ENCODE data around the gene RESP18. TPM values are rescaled to one million over a fixed set of nuclear protein-coding genes. Genes with fewer than 3 reads are reported as not detected.

RESP18 gene
- total RNA-seq, 5 donors from 2014 or later (not counting 1 experiment from before 2014, with no cell fraction given) = not detected

GRCh38 chr2:219352448-219353023 is 20.0 kb upstream of the RESP18 start:
- DNase-seq = peak; percentile 12 to 74 (median 50)
- no peak overlapping the region for H3K4me3 Mint-ChIP-seq
- H3K36me3 ChIP-seq (ENCODE audit: control insufficient read depth in 2 of 2, extremely low read depth in 1 of 2, insufficient read depth in 1 of 2, low read length in 1 of 2) = no peaks in the 10 kb centered on the region
- no peaks in the 10 kb centered on the region for H3K9me3 ChIP-seq
- H3K27ac ChIP-seq (ENCODE audit: low read length) = no peak overlapping the region
- no peak overlapping the region for H3K27ac Mint-ChIP-seq
- peaks cover 0 to 3% of the 10 kb centered on the region in 2 experiments for H3K4me1 ChIP-seq (ENCODE audit: control insufficient read depth in 1 of 2, extremely low read depth in 1 of 2, insufficient read depth in 2 of 2, low read length in 2 of 2)
- H3K4me1 Mint-ChIP-seq = no peaks in the 10 kb centered on the region
- ChIA-PET CTCF (no interaction called here), POLR2A (no interaction called here)
- H3K9me3 Mint-ChIP-seq = no peaks in the 10 kb centered on the region
- H3K36me3 Mint-ChIP-seq = no peaks in the 10 kb centered on the region
- H3K4me3 ChIP-seq (ENCODE audit: control insufficient read depth in 1 of 2, extremely low read depth in 1 of 2, low read length in 1 of 2) = no peak overlapping the region
- ATAC-seq (replicated peaks in 1 of 4) = peak; percentile 55 to 82 (median 60)
- H3K27me3 ChIP-seq (replicated peaks in 1 of 2; ENCODE audit: control insufficient read depth in 2 of 2, extremely low read depth in 1 of 2, insufficient read depth in 2 of 2, low read length in 1 of 2) = peaks cover 0 to 49% of the 10 kb centered on the region in 2 experiments
- peaks cover 46 to 54% of the 10 kb centered on the region in 2 donors for H3K27me3 Mint-ChIP-seq
- WGBS (ENCODE audit: insufficient coverage) = no CpG with 5 or more reads among the region's 5 CpGs

DNA sequence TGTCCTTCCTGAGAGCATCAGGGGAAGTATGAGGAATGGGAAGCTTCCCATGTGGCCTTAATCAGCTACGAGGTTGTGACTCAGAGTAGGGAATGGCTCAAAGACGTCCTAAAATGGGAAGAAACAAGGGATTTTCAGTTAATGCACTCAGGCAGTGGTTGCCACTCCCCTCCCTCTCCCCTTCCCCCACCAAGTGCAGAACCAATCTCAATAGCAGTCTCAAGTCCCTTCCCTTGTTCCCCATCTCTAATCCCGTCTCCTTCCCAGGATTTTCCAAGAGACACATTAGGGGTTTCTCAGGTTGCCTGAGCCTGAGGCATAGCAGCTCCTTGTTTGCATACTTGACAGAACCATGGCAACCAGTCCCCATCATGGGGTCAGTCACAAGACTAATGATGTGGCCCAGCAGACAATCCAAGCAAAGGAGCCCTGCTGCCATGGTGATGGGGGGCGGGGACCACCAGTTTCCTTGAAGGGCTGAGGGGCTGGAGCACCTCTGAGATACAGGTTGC is 18.2 kb upstream of the RESP18 start:
- ChIA-PET CTCF (interaction anchor here (0.5 to 1.1 kb wide), 5 partner anchors 12 to 354 kb away, joined by 3 to 5 read pairs (median 4); partner anchors contain the start of gene DNPEP (in 1 of the 2)), POLR2A (no interaction called here)
- ATAC-seq (replicated peaks in 1 of 4) (no peak), DNase-seq (no peak)
- Mint-ChIP-seq H3K4me3 (no peak overlapping the region), H3K9me3 (no peaks in the 10 kb centered on the region), H3K4me1 (no peaks in the 10 kb centered on the region), H3K27me3 (peaks cover 44 to 45% of the 10 kb centered on the region in 2 donors), H3K27ac (no peak overlapping the region), H3K36me3 (no peaks in the 10 kb centered on the region)
- no peak overlapping the region for H3K27ac ChIP-seq (ENCODE audit: low read length)
- peaks cover 0 to 47% of the 10 kb centered on the region in 2 experiments for H3K27me3 ChIP-seq (replicated peaks in 1 of 2; ENCODE audit: control insufficient read depth in 2 of 2, extremely low read depth in 1 of 2, insufficient read depth in 2 of 2, low read length in 1 of 2)
- H3K36me3 ChIP-seq (ENCODE audit: control insufficient read depth in 2 of 2, extremely low read depth in 1 of 2, insufficient read depth in 1 of 2, low read length in 1 of 2) = no peaks in the 10 kb centered on the region
- no peak overlapping the region for H3K4me3 ChIP-seq (ENCODE audit: control insufficient read depth in 1 of 2, extremely low read depth in 1 of 2, low read length in 1 of 2)
- no peaks in the 10 kb centered on the region for H3K9me3 ChIP-seq
- WGBS (ENCODE audit: insufficient coverage) = 45% methylated on average over 2 of the region's 4 CpGs
- peaks cover 0 to 3% of the 10 kb centered on the region in 2 experiments for H3K4me1 ChIP-seq (ENCODE audit: control insufficient read depth in 1 of 2, extremely low read depth in 1 of 2, insufficient read depth in 2 of 2, low read length in 2 of 2)

- no peaks in the 10 kb centered on the region for H3K9me3 ChIP-seq
- peaks cover 0 to 3% of the 10 kb centered on the region in 2 experiments for H3K4me1 ChIP-seq (ENCODE audit: control insufficient read depth in 1 of 2, extremely low read depth in 1 of 2, insufficient read depth in 2 of 2, low read length in 2 of 2)
- Mint-ChIP-seq H3K4me3 (no peak overlapping the region), H3K9me3 (no peaks in the 10 kb centered on the region), H3K27me3 (peaks cover 42 to 44% of the 10 kb centered on the region in 2 donors), H3K4me1 (peaks cover 0 to under 1% (median 0%) of the 10 kb centered on the region in 3 donors), H3K27ac (no peak overlapping the region), H3K36me3 (no peaks in the 10 kb centered on the region)
- ATAC-seq (replicated peaks in 1 of 4) = no peak
- H3K27ac ChIP-seq (ENCODE audit: low read length) = no peak overlapping the region
- no peak overlapping the region for H3K4me3 ChIP-seq (ENCODE audit: control insufficient read depth in 1 of 2, extremely low read depth in 1 of 2, low read length in 1 of 2)
- WGBS (ENCODE audit: insufficient coverage) = 67% methylated on average over 3 of the region's 3 CpGs
- ChIA-PET CTCF (interaction anchor here (0.5 to 1.1 kb wide), 3 partner anchors 11 to 354 kb away, joined by 3 to 5 read pairs (median 4); no protein-coding TSS in a partner anchor), POLR2A (no interaction called here)
- H3K36me3 ChIP-seq (ENCODE audit: control insufficient read depth in 2 of 2, extremely low read depth in 1 of 2, insufficient read depth in 1 of 2, low read length in 1 of 2) = no peaks in the 10 kb centered on the region
- peaks cover 1 to 44% of the 10 kb centered on the region in 2 experiments for H3K27me3 ChIP-seq (replicated peaks in 1 of 2; ENCODE audit: control insufficient read depth in 2 of 2, extremely low read depth in 1 of 2, insufficient read depth in 2 of 2, low read length in 1 of 2)
- no peak for DNase-seq
Measured at GRCh38 chr2:219350215-219350614, 17.7 kb upstream of the RESP18 start.

GRCh38 chr2:219344751-219345430 is 12.3 kb upstream of the RESP18 start:
- H3K27ac Mint-ChIP-seq = no peak overlapping the region

DNA sequence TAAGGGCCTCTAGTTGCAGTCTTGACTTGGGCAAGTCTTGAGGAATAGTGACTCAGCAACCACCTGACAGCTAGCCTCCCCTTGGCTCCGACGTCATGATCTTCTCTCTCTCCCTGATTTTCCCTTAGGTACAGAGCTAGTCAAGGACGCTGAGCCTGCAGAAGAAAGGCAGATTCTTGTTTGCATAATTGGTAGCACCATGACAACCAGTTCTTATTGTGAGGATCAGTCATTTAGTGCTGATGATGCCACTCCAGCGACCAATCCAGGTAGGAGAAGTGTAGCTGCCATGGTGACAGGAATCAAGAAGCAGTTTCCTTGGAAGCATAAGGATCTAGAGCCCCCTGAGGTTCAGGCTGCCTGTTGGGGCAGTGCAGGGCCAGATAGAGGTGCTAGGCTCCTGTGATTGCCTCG is 2.8 kb upstream of the RESP18 start:
- H3K4me3 ChIP-seq (ENCODE audit: control insufficient read depth in 1 of 2, extremely low read depth in 1 of 2, low read length in 1 of 2) = no peak overlapping the region
- 23% methylated on average over 3 of the region's 5 CpGs for WGBS (ENCODE audit: insufficient coverage)
- H3K4me1 Mint-ChIP-seq = peaks cover 0 to 7% (median 0%) of the 10 kb centered on the region in 3 donors
- ChIA-PET CTCF (no interaction called here), POLR2A (no interaction called here)
- H3K9me3 ChIP-seq = no peaks in the 10 kb centered on the region
- H3K4me3 Mint-ChIP-seq = no peak overlapping the region
- peaks cover 65 to 67% of the 10 kb centered on the region in 2 donors for H3K27me3 Mint-ChIP-seq
- DNase-seq (no peak), ATAC-seq (replicated peaks in 1 of 4) (no peak)
- H3K4me1 ChIP-seq (ENCODE audit: control insufficient read depth in 1 of 2, extremely low read depth in 1 of 2, insufficient read depth in 2 of 2, low read length in 2 of 2) = no peaks in the 10 kb centered on the region
- H3K36me3 Mint-ChIP-seq = no peaks in the 10 kb centered on the region
- peaks cover 12 to 39% of the 10 kb centered on the region in 2 experiments for H3K27me3 ChIP-seq (replicated peaks in 1 of 2; ENCODE audit: control insufficient read depth in 2 of 2, extremely low read depth in 1 of 2, insufficient read depth in 2 of 2, low read length in 1 of 2)
- H3K9me3 Mint-ChIP-seq = peaks cover 11 to 19% (median 12%) of the 10 kb centered on the region in 3 donors
- H3K27ac ChIP-seq (ENCODE audit: low read length) = no peak overlapping the region
- H3K36me3 ChIP-seq (ENCODE audit: control insufficient read depth in 2 of 2, extremely low read depth in 1 of 2, insufficient read depth in 1 of 2, low read length in 1 of 2) = no peaks in the 10 kb centered on the region
- H3K27ac Mint-ChIP-seq = no peak overlapping the region

More at GRCh38 chr2:219344751-219345430, 12.3 kb upstream of the RESP18 start:
- H3K4me1 ChIP-seq (ENCODE audit: control insufficient read depth in 1 of 2, extremely low read depth in 1 of 2, insufficient read depth in 2 of 2, low read length in 2 of 2) = no peaks in the 10 kb centered on the region
- WGBS (ENCODE audit: insufficient coverage) = 94% methylated on average over 2 of the region's 6 CpGs
- H3K9me3 ChIP-seq = no peaks in the 10 kb centered on the region
- H3K4me3 ChIP-seq (ENCODE audit: control insufficient read depth in 1 of 2, extremely low read depth in 1 of 2, low read length in 1 of 2) = no peak overlapping the region
- peaks cover 34 to 38% of the 10 kb centered on the region in 2 donors for H3K27me3 Mint-ChIP-seq
- ATAC-seq (replicated peaks in 1 of 4) (no peak), DNase-seq (no peak)
- H3K36me3 ChIP-seq (ENCODE audit: control insufficient read depth in 2 of 2, extremely low read depth in 1 of 2, insufficient read depth in 1 of 2, low read length in 1 of 2) = no peaks in the 10 kb centered on the region
- H3K27me3 ChIP-seq (replicated peaks in 1 of 2; ENCODE audit: control insufficient read depth in 2 of 2, extremely low read depth in 1 of 2, insufficient read depth in 2 of 2, low read length in 1 of 2) = peaks cover 6 to 14% of the 10 kb centered on the region in 2 experiments
- no peak overlapping the region for H3K4me3 Mint-ChIP-seq
- ChIA-PET CTCF (no interaction called here), POLR2A (interaction anchor here in 1 of 2 donors (0.5 kb wide), 1 partner anchor 43 kb away, joined by 3 read pairs; no protein-coding TSS in a partner anchor)
- H3K9me3 Mint-ChIP-seq = no peaks in the 10 kb centered on the region
- peaks cover 0 to 5% (median 3%) of the 10 kb centered on the region in 3 donors for H3K4me1 Mint-ChIP-seq
- no peaks in the 10 kb centered on the region for H3K36me3 Mint-ChIP-seq
- H3K27ac ChIP-seq (ENCODE audit: low read length) = no peak overlapping the region

DNA sequence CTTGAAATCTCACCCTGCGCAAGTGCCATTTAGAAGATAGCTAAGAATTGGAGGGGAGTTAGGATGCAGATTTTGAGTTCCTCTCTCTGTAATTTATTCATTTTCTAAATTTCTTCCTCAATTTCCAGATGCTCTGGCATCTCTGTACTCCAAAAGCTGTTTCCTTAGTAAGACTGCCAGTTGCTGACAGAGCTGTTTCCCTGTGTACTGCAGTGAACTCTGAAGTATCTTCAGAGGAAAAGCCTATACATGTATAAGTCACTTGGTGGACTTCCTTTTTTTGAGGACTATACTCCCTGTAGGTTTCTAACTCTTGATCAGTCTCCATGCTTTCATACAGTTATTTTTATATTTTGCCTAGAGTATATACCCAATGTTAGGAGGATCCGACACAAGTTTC is 1.5 kb upstream of the RESP18 start:
- ATAC-seq (replicated peaks in 1 of 4) (no peak), DNase-seq (no peak)
- Histone ChIP-seq H3K27ac (ENCODE audit: low read length) (no peak overlapping the region), H3K27me3 (replicated peaks in 1 of 2; ENCODE audit: control insufficient read depth in 2 of 2, extremely low read depth in 1 of 2, insufficient read depth in 2 of 2, low read length in 1 of 2) (peaks cover 12 to 42% of the 10 kb centered on the region in 2 experiments), H3K4me3 (ENCODE audit: control insufficient read depth in 1 of 2, extremely low read depth in 1 of 2, low read length in 1 of 2) (no peak overlapping the region), H3K9me3 (no peaks in the 10 kb centered on the region), H3K4me1 (ENCODE audit: control insufficient read depth in 1 of 2, extremely low read depth in 1 of 2, insufficient read depth in 2 of 2, low read length in 2 of 2) (no peaks in the 10 kb centered on the region), H3K36me3 (ENCODE audit: control insufficient read depth in 2 of 2, extremely low read depth in 1 of 2, insufficient read depth in 1 of 2, low read length in 1 of 2) (no peaks in the 10 kb centered on the region)
- Mint-ChIP-seq H3K27me3 (peaks cover 64 to 69% of the 10 kb centered on the region in 2 donors), H3K27ac (no peak overlapping the region), H3K36me3 (no peaks in the 10 kb centered on the region), H3K9me3 (peaks cover 11 to 19% (median 12%) of the 10 kb centered on the region in 3 donors), H3K4me3 (no peak overlapping the region), H3K4me1 (peaks cover 0 to 7% (median 0%) of the 10 kb centered on the region in 3 donors)
- ChIA-PET CTCF (no interaction called here), POLR2A (no interaction called here)
- WGBS (ENCODE audit: insufficient coverage) = no CpG with 5 or more reads among the region's 2 CpGs

Data from T-cell (primary cell).